ENCODE data around the gene GBF1.
A peak's percentile ranks its signal among the peaks of the same experiment; 100 is the strongest.

Gene GBF1

GRCh38 chr10:102309916-102310315 is 64.6 kb downstream of the GBF1 start:
- DNase-seq = no peak

DNA sequence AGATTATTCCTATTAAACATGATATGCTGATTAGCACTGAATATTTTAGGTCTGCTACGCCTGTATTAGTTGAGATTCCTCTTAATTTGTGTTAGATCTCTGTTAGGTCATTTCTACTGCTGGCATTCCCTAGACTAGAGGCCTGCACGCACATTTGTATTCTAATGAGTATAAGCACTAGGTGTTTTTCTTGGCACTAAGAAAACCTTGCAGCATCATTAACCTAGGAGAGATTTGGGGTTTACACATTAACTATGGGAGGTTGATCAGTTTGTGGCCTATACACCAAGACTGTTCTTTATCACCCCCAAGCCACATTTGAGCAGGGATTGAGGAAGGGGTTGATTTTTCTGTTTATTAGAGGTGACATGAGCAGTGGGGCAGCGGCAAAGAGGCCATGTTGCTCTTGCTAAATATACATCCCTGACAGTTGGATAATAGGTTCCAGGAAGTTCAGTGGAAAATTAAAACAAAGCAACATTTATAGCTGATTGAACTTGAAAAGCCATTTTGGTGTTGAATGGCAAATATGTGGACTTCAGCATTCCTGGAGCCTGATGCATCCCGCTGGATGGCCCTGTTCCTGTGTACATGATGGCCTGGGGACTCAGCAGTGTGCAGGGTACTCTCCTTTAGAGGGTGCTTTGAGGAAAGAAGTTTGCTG is 65.2 kb downstream of the GBF1 start:
- no peak for DNase-seq

- DNase-seq = no peak
Measured at GRCh38 chr10:102311025-102311420, 65.7 kb downstream of the GBF1 start.

DNA sequence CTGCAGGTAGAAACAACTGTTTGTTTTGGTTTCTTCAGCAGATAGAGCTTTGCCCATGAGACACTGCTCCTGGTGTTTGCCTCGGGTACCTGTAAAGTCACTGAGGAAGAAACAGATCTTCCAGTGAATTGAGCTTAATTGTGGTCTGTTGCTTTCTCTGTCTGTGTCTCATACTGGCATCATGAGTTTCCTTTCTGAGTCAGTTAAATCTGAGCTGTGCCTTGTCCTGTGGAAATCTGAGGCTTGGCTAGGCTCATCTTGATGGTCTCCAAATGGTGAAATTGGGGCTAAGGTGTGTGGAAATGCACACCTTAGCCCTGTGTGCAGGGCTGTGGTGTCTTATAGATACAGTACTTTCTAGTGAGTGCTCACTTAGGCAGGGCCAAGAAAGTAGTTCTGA is 67.4 kb downstream of the GBF1 start:
- no peak for DNase-seq

- no peak for DNase-seq
Measured at GRCh38 chr10:102313221-102313896, 68.0 kb downstream of the GBF1 start.

GRCh38 chr10:102314801-102315200 is 69.5 kb downstream of the GBF1 start:
- DNase-seq = no peak

DNA sequence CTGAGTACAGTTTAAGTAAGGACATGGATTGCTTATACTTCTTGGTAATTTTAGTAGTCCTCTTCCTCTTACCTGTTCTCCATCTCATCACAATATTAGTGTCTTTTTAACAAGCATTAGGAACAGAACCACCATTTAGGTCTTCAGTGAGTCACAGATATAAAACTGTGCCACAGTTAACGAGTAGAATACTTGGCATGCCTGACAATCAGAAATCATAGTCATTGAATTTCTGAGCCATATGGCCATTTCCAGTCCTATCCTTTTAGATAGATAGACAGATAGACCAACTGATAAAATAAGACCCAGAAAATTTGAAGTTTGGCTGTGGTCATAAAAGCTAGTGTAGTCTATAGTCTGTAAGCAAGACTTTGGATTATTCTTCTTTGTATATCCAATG is 71.1 kb downstream of the GBF1 start:
- DNase-seq = no peak

DNA sequence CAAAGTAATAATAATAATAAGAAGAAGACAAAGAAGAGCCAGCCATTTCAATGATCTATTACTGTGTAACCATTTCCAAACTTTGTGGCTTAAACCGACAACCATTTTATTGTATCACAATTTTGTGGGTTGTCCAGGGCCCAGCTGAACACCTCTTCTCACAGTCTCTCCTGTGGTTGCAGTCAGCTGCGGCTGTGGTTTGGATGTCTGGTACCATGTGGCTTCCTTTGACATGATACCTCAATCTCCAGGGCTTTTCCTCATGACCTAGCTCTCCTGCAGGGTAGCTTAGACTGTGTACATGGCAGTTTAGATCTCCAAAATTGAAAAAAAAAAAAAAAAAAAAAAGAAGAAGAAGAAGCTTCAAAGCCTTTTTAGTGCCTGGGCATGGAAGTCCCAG is 77.6 kb downstream of the GBF1 start:
- DNase-seq = no peak

GRCh38 chr10:102324061-102324460 is 78.7 kb downstream of the GBF1 start:
- no peak for DNase-seq

DNA sequence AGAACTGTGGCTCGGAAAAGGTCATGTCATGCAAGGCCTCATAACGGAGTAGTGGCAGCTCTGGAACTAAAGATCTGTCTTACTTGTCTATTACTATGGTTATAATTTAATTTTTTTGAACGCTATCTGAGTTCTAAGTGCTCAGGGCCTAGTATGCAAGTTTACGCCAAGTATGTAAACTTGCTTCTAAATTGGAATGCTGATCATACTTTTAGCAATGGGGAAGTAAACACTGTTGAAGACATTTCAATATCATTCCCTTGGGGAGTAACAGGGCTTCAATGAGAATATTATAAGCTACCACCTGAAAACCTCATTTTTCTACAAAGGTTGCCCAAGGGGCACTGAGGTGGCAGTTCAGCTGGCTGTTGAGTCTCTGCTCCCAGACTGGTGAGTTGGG is 80.7 kb downstream of the GBF1 start:
- DNase-seq = no peak

DNA sequence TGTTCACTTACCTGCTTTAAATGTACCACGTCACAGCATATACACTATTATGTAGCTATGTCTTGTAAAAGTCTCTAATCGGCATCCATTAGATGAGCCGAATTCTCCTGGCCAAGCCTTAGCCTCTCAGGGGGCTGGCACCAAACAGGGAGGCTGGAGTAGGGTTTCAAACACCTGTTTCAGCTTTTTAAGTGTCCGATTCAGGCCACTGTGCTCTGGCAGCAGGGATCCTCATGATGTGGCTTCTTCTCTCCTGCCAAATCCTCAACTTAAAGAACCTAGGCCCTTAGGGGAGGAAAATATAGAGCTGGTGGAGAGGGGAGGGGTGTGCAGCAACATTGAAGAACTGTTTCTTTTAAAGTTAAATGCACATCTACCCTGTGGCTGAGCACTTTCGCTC is 81.7 kb downstream of the GBF1 start:
- no peak for DNase-seq

DNA sequence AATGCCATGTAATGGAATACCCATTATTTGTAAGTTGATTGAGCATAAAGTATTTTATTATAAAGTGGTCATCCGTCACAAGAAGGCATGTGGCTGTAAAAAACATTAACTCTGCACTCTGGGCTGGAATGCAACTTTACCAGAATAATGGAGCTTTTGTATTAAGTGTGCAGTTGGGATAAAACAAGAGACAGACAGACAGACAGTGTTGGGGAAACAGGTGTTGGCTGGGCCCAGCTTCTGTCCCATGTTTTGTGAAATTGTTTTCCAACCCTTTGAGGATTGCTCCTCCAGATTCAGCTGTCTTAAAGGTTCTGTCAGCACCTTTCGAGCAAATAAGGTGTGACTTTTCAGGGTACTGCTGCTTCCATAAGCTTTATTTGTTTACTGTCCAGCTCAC is 82.3 kb downstream of the GBF1 start:
- DNase-seq = no peak

DNA sequence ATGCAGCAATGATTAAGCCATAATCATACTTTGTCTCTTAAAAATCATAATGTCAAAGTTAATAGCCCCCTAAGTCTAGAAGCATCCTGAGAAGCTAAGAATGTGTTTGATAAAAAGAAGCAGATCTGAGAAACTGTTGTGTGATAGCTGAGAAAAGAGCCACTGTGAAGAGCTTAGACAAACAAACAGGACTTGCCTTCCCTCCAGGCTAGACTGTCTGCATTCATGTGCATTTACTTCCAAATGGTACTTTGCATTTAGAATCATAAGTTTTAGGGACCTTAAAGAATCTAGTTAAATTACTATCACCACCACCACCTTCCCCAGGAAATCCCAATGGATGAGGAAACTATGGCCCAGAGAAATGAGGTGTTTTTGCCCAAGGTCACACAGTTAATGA is 87.4 kb downstream of the GBF1 start:
- DNase-seq = no peak

GRCh38 chr10:102334101-102334500 is 88.8 kb downstream of the GBF1 start:
- DNase-seq = no peak

GRCh38 chr10:102335184-102335583 is 89.9 kb downstream of the GBF1 start:
- no peak for DNase-seq

DNA sequence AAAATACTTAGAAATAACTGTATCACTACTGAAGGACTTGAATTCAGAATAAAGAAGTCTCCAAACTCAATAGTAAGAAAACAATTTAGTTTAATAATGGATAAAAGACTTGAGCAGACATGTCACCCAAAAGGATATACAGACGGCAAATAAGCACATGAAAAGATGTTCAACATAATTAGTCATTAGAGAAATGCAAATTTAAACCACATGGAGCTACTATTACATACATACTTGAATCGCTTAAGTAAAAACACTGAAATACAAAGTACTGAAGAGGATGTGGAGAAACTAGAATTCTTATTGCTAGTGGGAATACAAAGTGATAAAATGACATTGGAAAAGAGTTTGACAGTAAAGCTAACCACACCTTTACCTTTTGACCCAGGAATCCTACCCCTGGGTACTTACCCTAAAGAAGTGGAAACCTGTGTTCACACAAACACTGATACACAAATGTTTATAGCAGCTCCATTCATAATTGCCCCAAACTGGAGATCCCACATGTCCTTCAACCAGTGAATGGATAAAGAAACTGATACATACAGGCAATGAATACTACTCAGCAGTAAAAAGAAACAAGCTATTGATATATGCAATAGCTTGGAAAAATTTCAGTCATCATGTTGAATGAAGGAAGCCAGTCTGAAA is 95.8 kb downstream of the GBF1 start:
- DNase-seq = no peak

- peak; percentile 21 for DNase-seq
Measured at GRCh38 chr10:102342458-102342857, 97.1 kb downstream of the GBF1 start.

DNA sequence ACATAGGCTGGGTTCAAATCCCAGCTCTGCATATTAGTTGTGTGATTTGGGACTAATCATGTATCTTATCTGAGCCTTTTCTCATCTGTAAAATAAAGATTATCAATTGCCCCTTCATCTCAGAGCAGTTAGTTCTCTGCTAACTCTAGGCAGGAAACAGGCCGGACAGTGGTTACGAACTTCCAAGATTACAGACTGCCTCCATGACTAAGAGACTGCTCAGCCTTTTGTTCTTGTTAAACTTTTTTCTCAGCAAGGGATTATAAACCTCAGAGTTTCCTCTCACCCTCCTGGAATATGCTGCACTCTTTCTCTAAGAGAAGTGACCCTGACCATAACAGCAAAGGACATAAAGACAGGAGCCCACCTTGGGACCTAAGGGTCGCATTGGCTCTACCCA is 97.6 kb downstream of the GBF1 start:
- DNase-seq = no peak

- DNase-seq = no peak
Measured at GRCh38 chr10:102344067-102344466, 98.7 kb downstream of the GBF1 start.

DNA sequence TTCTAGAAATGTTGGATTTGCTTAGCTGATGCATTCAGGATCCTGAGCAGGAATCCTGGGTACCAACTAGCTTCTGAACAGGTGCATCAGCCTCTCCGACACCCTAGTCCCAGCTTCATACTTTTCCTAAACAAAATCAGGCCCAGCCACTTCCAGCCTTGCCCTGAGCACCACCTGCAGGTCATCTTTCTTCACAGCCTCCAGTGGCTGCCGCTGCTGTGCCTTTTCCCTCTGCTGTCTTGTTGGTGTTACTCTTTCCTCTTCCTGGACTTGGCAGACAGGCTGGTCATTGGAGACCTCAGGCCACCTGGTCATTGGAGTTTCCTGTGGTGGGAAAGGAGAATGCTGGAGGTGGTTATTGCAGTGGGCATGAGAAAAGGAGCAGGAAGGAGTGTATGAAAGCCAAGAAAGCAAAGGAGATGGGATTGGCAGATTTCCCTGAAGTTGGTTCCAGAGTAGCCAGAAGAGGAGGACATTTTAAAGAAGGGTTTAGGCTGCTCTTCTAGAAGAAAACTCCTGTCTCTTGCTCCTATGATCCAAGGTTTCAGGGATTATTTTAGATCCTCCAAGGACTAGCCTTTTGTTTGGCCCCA is 102.0 kb downstream of the GBF1 start:
- DNase-seq = peak; percentile 61

DNA sequence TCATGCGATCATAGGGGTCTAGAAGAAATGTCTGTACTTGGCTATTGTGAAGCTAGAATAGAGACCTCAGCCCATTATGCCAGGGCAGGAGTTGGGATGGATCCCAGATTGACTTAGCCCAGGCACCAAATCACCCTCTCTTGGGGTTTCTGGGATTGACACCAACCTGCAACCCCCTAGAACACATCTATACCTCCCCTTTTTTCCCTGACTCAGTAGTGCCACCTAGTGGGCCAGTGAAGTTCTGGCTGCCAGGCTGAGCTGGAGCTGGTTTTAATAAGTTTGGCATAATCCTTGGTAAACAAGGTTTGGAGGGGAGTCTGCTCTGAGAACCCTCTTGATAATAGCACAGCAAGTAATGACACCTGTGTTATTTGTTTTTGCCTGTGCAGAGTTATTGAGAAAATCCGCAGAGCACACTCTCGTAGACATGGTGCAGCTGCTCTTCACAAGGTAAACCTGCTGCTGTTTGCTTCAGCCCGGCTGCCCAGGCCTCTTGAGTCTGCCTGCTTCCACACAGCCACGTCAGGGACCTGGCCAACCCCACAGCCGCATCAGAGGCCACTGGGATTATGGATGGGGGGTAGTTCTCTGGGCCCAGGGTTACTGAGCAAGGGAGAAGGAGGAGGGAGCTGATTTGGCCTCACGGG is 106.9 kb downstream of the GBF1 start:
- peak; percentile 94 for DNase-seq

GRCh38 chr10:102354451-102354850 is 109.1 kb downstream of the GBF1 start:
- no peak for DNase-seq

- DNase-seq = no peak
Measured at GRCh38 chr10:102358712-102359382, 113.5 kb downstream of the GBF1 start.
